Thyroid gland (tissue), 4 donors: ENCODE data around the gene STRA8. TPM values are rescaled to one million over a fixed set of nuclear protein-coding genes. Genes with fewer than 3 reads are reported as not detected.

Experiments used
- DNase-seq, 2 donors: peaks; one replicate each; pipeline ENCODE4 v3.0.0-alpha.2; 2019
- H3K27ac ChIP-seq, 3 donors: fragments of 200-600 bp; sonication (generic); 1 replicate in 2 of 3; 2 replicates in 1 of 3; pipeline ENCODE4 v1.5.1; 2016 to 2019; ENCODE audit warnings: mild to moderate bottlenecking in 1 of 3, moderate library complexity in 1 of 3
- H3K27me3 ChIP-seq: fragments of 200-600 bp; sonication (generic); one replicate; pipeline ENCODE4 v1.5.1; 2019
- H3K36me3 ChIP-seq, 2 donors: fragments of 200-600 bp; sonication (generic); one replicate each; pipeline ENCODE4 v1.5.1; 2016 to 2019
- H3K4me1 ChIP-seq, 2 donors: fragments of 200-600 bp; sonication (generic); one replicate each; pipeline ENCODE4 v1.5.1; 2017 to 2019
- H3K4me3 ChIP-seq, 3 donors: fragments of 200-600 bp; sonication (generic); replicated peaks in 1 of 3; 1 replicate in 2 of 3; 2 replicates in 1 of 3; pipeline ENCODE4 v1.5.1; 2016; ENCODE audit warnings: mild to moderate bottlenecking in 1 of 3
- H3K9me3 ChIP-seq: fragments of 200-600 bp; sonication (generic); one replicate; pipeline ENCODE4 v1.5.1; 2017
- POLR2A ChIP-seq, 2 donors: fragments of 450-650 bp; IDR thresholded peaks; one replicate each; pipeline ENCODE4 v1.6.1; 2017; ENCODE audit warnings: antibody characterized with exemption in 2 of 2, mild to moderate bottlenecking in 2 of 2, moderate library complexity in 1 of 2
- WGBS, 2 donors: methylation state at CpG; one replicate each; pipeline ENCODE4 v1.1.5; 2017; 5-methylcytosine and 5-hydroxymethylcytosine counted together
- intact Hi-C: fragments of 100-400 bp; cut with DNase I; formaldehyde crosslinking; loops from one replicate; pipeline ENCODE4 v1.15.1; 2023
- total RNA-seq, 4 donors: library from RNA; depleted of rRNA; stranded (reverse); fragments of >200 nt; gene quantifications; one replicate each; pipeline ENCODE4 v1.2.3, GENCODE V29; 2016
- TF ChIP-seq, protein P1 (sequence below), 6 experiments: fragments of 200-600 bp in 3 of 6; fragments of 450-650 bp in 3 of 6; sonication (generic) in 3 of 6; IDR thresholded peaks; one replicate each; pipeline ENCODE4 v1.5.1; 2016 to 2019; ENCODE audit warnings: antibody characterized with exemption in 6 of 6, mild to moderate bottlenecking in 2 of 6, inconsistent platforms in 1 of 6, moderate library complexity in 1 of 6

STRA8 gene
- total RNA-seq, 4 donors from 2014 or later: not detected

DNA sequence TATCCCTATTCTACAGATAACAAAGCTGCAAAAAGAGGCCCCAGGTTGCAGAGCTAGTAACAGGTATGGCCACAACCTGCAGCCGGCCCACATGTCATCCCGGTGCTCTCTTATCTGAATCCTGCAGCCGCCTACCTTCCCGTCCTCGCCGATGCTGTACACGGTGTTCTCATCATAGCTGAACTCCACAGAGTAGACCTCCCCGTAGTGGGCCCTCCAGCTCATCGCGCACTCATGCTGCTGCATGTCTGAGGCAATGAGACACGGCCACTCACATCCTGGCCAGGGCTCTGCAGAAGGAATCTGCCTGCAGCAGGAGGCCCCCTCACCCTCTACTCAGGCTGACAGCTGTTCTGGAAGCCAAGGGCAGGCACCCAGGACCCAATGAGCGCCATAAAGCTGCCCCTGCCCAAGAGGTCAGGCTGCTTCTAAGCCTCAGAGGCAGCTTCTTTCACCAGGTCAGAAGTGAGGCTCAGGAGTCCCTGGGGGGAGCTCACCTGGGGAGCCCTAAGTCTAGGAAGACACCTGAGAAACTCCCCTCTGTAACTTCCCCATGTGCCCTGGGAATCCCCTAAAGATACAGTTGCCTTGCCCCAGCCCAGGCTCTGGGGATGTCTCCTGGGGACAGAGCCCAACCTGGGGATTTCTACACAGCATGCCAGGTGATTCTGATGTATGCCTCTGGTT is 45.2 kb upstream of the STRA8 start:
- Histone ChIP-seq H3K9me3 (no peaks in the 10 kb centered on the region), H3K4me1 (no peaks in the 10 kb centered on the region), H3K36me3 (peaks cover 41 to 49% of the 10 kb centered on the region in 2 donors), H3K4me3 (no peak overlapping the region), H3K27me3 (no peaks in the 10 kb centered on the region), H3K27ac (no peak overlapping the region)
- intact Hi-C loops: no loop called here
- no peak for DNase-seq
- 99% methylated on average over 12 of the region's 12 CpGs for WGBS, 2 donors
- TF ChIP-seq POLR2A (IDR thresholded peaks at IDR 0.05): no peak

DNA sequence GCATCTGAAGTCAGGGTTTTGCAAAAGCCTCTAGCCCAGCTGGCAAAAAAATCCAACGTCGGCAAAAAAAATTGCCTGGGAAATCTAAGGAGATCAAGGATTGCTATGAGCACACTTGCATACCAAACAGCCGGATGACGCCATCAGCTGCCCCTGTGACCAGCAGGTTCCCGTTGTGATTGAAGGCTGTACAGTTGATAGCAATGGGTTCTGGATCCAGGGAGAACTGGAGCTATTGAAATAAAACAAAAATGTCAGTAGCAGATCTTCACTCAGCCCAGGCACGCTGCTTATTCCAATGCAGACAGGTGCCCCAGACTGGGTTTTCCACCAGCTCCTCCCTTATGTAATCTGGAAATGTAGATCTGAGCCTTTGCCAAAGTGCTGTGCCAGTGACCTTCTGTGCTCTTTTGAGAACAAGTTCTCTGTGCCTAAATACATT is 44.4 kb upstream of the STRA8 start:
- H3K36me3 ChIP-seq: peaks cover 43 to 49% of the 10 kb centered on the region in 2 donors
- H3K4me1 ChIP-seq: no peaks in the 10 kb centered on the region
- H3K27ac ChIP-seq: no peak overlapping the region
- WGBS, 2 donors: 95 to 96% methylated on average over 6 of the region's 6 CpGs
- no peaks in the 10 kb centered on the region for H3K27me3 ChIP-seq
- no peaks in the 10 kb centered on the region for H3K9me3 ChIP-seq
- no peak overlapping the region for H3K4me3 ChIP-seq
- TF ChIP-seq, protein P1, sequence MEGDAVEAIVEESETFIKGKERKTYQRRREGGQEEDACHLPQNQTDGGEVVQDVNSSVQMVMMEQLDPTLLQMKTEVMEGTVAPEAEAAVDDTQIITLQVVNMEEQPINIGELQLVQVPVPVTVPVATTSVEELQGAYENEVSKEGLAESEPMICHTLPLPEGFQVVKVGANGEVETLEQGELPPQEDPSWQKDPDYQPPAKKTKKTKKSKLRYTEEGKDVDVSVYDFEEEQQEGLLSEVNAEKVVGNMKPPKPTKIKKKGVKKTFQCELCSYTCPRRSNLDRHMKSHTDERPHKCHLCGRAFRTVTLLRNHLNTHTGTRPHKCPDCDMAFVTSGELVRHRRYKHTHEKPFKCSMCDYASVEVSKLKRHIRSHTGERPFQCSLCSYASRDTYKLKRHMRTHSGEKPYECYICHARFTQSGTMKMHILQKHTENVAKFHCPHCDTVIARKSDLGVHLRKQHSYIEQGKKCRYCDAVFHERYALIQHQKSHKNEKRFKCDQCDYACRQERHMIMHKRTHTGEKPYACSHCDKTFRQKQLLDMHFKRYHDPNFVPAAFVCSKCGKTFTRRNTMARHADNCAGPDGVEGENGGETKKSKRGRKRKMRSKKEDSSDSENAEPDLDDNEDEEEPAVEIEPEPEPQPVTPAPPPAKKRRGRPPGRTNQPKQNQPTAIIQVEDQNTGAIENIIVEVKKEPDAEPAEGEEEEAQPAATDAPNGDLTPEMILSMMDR (IDR thresholded peaks at IDR 0.05): no peak
- no peak for TF ChIP-seq POLR2A (IDR thresholded peaks at IDR 0.05)
- DNase-seq: no peak
- intact Hi-C loops: no loop called here

DNA sequence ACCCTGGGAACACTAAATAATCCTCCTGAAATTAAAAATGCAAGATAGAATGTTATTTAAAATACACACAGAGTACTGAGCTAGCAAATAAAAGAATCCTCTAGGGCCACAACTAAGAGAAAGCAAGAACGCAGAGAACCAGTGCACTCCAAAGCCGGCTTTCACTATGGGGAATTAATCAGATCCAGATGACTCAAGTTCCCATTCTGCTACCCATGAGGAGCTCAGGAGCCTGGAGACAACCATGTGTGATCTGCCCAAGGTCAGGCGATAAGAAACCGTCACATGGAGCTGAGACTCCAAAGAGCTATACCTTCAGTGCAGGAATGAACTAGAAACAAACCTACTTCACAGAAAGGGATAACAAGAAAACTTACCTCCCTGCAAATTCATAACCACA is 43.7 kb upstream of the STRA8 start:
- Histone ChIP-seq H3K27ac (no peak overlapping the region), H3K4me1 (no peaks in the 10 kb centered on the region), H3K9me3 (no peaks in the 10 kb centered on the region), H3K4me3 (no peak overlapping the region), H3K27me3 (no peaks in the 10 kb centered on the region), H3K36me3 (peaks cover 37 to 52% of the 10 kb centered on the region in 2 donors)
- no peak for TF ChIP-seq POLR2A (IDR thresholded peaks at IDR 0.05)
- TF ChIP-seq, protein P1 (IDR thresholded peaks at IDR 0.05): no peak
- DNase-seq: no peak
- 86 to 91% methylated on average over 4 of the region's 4 CpGs for WGBS, 2 donors
- intact Hi-C loops: no loop called here

DNA sequence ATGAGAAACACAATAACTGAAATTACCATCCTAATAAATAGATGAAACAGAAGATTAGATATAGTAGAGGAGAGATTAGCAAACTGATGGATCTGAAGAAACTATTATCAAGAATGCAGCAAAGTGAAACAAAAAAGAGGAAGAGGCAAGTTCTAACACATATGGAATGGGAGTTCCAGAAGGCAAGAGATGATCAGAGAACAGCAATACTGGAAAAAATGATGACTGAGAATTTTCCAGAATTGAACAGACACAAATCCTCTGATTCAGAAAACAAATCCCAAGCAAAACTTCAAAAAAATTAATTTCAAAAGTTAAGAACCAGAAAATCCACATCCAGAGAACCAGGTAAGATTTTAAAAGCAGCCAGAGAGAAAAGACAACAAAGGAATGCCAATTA is 42.9 kb upstream of the STRA8 start:
- intact Hi-C loops: no loop called here
- no peak overlapping the region for H3K4me3 ChIP-seq
- TF ChIP-seq, protein P1 (IDR thresholded peaks at IDR 0.05): no peak
- no peak for TF ChIP-seq POLR2A (IDR thresholded peaks at IDR 0.05)

DNA sequence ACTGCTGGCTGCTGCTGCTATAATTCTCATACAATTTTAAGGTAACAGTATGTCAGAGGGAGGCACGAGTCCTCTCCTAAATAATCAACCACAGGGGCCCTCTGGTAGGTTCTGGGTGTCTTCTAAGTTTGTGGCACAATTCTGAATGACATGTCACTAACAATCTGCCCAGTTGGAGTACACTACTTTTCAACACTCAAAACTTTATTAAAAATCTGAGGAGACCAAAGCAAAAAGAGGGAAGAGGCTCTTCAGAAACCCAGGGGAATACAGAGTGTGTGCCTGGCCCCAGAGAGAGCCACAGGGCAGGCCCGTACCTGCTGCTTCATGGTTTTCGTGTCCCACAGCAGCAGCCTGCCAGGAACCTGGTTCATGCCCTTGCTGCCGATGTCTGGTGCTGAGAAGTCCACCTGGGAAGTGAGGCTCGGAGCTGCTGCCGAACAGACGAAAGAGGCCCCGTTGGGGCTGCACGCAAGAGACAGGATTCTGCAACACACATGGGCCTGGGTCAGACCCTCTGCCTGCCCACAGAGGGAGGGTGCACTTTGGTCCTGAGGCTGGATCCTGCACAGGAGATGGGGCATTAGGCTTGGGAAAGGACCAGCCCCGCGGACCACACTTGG is 40.6 kb upstream of the STRA8 start:
- H3K9me3 ChIP-seq: no peaks in the 10 kb centered on the region
- no peak for TF ChIP-seq POLR2A (IDR thresholded peaks at IDR 0.05)
- TF ChIP-seq, protein P1 (IDR thresholded peaks at IDR 0.05): no peak
- H3K4me3 ChIP-seq: no peak overlapping the region
- intact Hi-C loops: no loop called here
- no peaks in the 10 kb centered on the region for H3K4me1 ChIP-seq
- H3K36me3 ChIP-seq: peaks cover 32 to 48% of the 10 kb centered on the region in 2 donors
- 86 to 97% methylated on average over 11 of the region's 11 CpGs for WGBS, 2 donors
- no peak for DNase-seq
- H3K27me3 ChIP-seq: no peaks in the 10 kb centered on the region
- H3K27ac ChIP-seq: no peak overlapping the region

More for the DNA sequence above, 42.9 kb upstream of the STRA8 start:
- no peak for DNase-seq
- no peaks in the 10 kb centered on the region for H3K9me3 ChIP-seq
- peaks cover 29 to 46% of the 10 kb centered on the region in 2 donors for H3K36me3 ChIP-seq
- H3K27ac ChIP-seq: no peak overlapping the region
- H3K27me3 ChIP-seq: no peaks in the 10 kb centered on the region
- H3K4me1 ChIP-seq: no peaks in the 10 kb centered on the region
